Liver (tissue), 9 donors: ENCODE results near the gene EVA1C. TPM values are rescaled to one million over a fixed set of nuclear protein-coding genes. Genes with fewer than 3 reads are reported as not detected.

Source experiments
- DNase-seq: peaks from one replicate; pipeline ENCODE4 v3.0.0-alpha.2; 2017; ENCODE audit warnings: low spot score
- H3K27ac ChIP-seq, 2 donors: one replicate each; pipeline ENCODE4 v1.7.0; 2013; ENCODE audit warnings: inconsistent platforms in 2 of 2, low read length in 2 of 2, control low read depth in 1 of 2, low read depth in 1 of 2, mild to moderate bottlenecking in 1 of 2
- H3K27me3 ChIP-seq, 4 donors: one replicate each; pipeline versions ENCODE4 v1.6.1 to v1.7.0; 2013; ENCODE audit warnings: low read length in 3 of 4, inconsistent platforms in 1 of 4, mild to moderate bottlenecking in 1 of 4, moderate library complexity in 1 of 4; ENCODE audit not compliant: control insufficient read depth in 4 of 4, insufficient read depth in 4 of 4
- H3K36me3 ChIP-seq, 4 donors: one replicate each; pipeline versions ENCODE4 v1.6.1 to v1.7.0; 2013; ENCODE audit warnings: low read length in 3 of 4, mild to moderate bottlenecking in 3 of 4, low read depth in 1 of 4, moderate library complexity in 1 of 4; ENCODE audit not compliant: control insufficient read depth in 4 of 4, insufficient read depth in 3 of 4
- H3K4me1 ChIP-seq, 4 donors: one replicate each; pipeline versions ENCODE4 v1.6.1 to v1.7.0; 2013; ENCODE audit warnings: low read length in 3 of 4, mild to moderate bottlenecking in 3 of 4, moderate library complexity in 1 of 4; ENCODE audit not compliant: control insufficient read depth in 4 of 4, insufficient read depth in 4 of 4
- H3K4me3 ChIP-seq, 3 donors: one replicate each; pipeline versions ENCODE4 v1.6.1 to v1.7.0; 2013; ENCODE audit warnings: low read length in 3 of 3, control low read depth in 1 of 3, low read depth in 1 of 3, mild to moderate bottlenecking in 1 of 3
- H3K9ac ChIP-seq, 2 donors: one replicate each; pipeline ENCODE4 v1.7.0; 2013; ENCODE audit warnings: low read length in 2 of 2, mild to moderate bottlenecking in 2 of 2, moderate library complexity in 2 of 2, control low read depth in 1 of 2, low read depth in 1 of 2
- H3K9me3 ChIP-seq, 4 donors: one replicate each; pipeline versions ENCODE4 v1.6.1 to v1.7.0; 2013; ENCODE audit warnings: low read length in 3 of 4; ENCODE audit not compliant: control insufficient read depth in 4 of 4
- EGR1 ChIP-seq, 2 donors: IDR thresholded peaks; 2 replicates each; pipeline ENCODE4 v1.6.1; 2016 to 2018; ENCODE audit warnings: antibody characterized with exemption in 2 of 2, low read depth in 2 of 2
- FOXA1 ChIP-seq: IDR thresholded peaks from 2 replicates; pipeline ENCODE4 v1.6.1; 2016; ENCODE audit warnings: antibody characterized with exemption
- FOXA2 ChIP-seq: IDR thresholded peaks from 2 replicates; pipeline ENCODE4 v1.6.1; 2016; ENCODE audit warnings: antibody characterized with exemption
- GABPA ChIP-seq, 2 donors: IDR thresholded peaks in 1 of 2; conservative IDR thresholded peaks in 1 of 2; 2 replicates each; pipeline ENCODE4 v1.6.1; 2016; ENCODE audit warnings: antibody characterized with exemption in 2 of 2, mild to moderate bottlenecking in 1 of 2, moderate library complexity in 1 of 2
- HNF4A ChIP-seq, 2 donors: conservative IDR thresholded peaks; 2 replicates each; pipeline ENCODE4 v1.6.1; 2016; ENCODE audit warnings: antibody characterized with exemption in 2 of 2, mild to moderate bottlenecking in 2 of 2
- HNF4G ChIP-seq: IDR thresholded peaks from 2 replicates; pipeline ENCODE4 v1.6.1; 2016; ENCODE audit warnings: antibody characterized with exemption
- RXRA ChIP-seq, 2 donors: IDR thresholded peaks; 2 replicates each; pipeline ENCODE4 v1.6.1; 2017 to 2018; ENCODE audit warnings: antibody characterized with exemption in 2 of 2, mild to moderate bottlenecking in 1 of 2
- SP1 ChIP-seq: IDR thresholded peaks from 2 replicates; pipeline ENCODE4 v1.6.1; 2018; ENCODE audit warnings: antibody characterized with exemption, mild to moderate bottlenecking
- TAF1 ChIP-seq: conservative IDR thresholded peaks from 2 replicates; pipeline ENCODE4 v1.6.1; 2016; ENCODE audit warnings: antibody characterized with exemption, mild to moderate bottlenecking
- WGBS: extraction: QIAGEN DNeasy Blood & Tissue Kit; methylation state at CpG from one replicate; pipeline ENCODE4 v1.1.7; 2013; 5-methylcytosine and 5-hydroxymethylcytosine counted together
- polyA plus RNA-seq, 2 donors: library from polyadenylated mRNA; stranded (reverse) in 1 of 2; unstranded in 1 of 2; fragments of 200-250 nt in 1 of 2; fragments of >200 nt in 1 of 2; fragmentation: Nextera tagmentation in 1 of 2; extraction: Ambion mirVana in 1 of 2; gene quantifications; one replicate each; pipeline versions ENCODE4 v1.2.1 to v1.2.3, GENCODE V29; 2013 to 2015
- total RNA-seq, 2 donors: library from RNA; depleted of rRNA; stranded (reverse); fragments of >200 nt; gene quantifications; one replicate each; pipeline ENCODE4 v1.2.3, GENCODE V29; 2014
- TF ChIP-seq, protein P1 (sequence below): IDR thresholded peaks from 2 replicates; pipeline ENCODE4 v1.6.1; 2016; ENCODE audit warnings: antibody characterized with exemption
- TF ChIP-seq, protein P2 (sequence below): IDR thresholded peaks from 2 replicates; pipeline ENCODE4 v1.6.1; 2016; ENCODE audit warnings: antibody characterized with exemption
- TF ChIP-seq, protein P3 (sequence below): IDR thresholded peaks from 2 replicates; pipeline ENCODE4 v1.6.1; 2016; ENCODE audit warnings: antibody characterized with exemption
- TF ChIP-seq, protein P4 (sequence below): IDR thresholded peaks from 2 replicates; pipeline ENCODE4 v1.6.1; 2016; ENCODE audit warnings: antibody characterized with exemption, mild to moderate bottlenecking
- donor health status: healthy.
- donor health status: healthy.
- donor health status: healthy.
- donor health status: healthy.
- donor health status: healthy.

The EVA1C gene
- total and polyA plus RNA-seq, 4 donors = 0.47 to 3.3 (median 2.4) TPM

DNA sequence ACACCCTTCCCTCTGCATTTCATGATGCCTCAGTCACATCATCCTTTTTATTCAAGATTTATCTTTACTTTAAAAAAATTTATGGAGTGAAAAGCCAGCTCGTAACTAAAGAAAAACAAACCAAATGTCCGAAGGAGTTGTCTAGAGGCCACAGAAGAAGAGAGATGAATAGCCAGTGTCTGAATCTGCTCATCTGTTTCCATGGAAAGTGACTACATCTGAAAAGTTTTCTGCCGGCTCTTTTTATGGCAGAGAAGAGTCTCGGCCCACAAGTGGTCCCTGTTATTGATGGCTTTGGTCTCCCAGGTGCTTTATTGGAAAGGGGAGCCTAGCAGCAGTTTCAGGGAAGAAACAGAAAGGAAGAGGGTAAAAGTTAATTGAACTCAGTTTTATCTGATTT, 5.6 kb downstream of the EVA1C start:
- H3K9ac ChIP-seq = no peak overlapping the region
- WGBS = 90% methylated on average over 4 of the region's 4 CpGs
- no peak for DNase-seq
- no peak overlapping the region for H3K4me3 ChIP-seq
- H3K9me3 ChIP-seq = no peaks in the 10 kb centered on the region
- no peaks in the 10 kb centered on the region for H3K27me3 ChIP-seq
- H3K4me1 ChIP-seq = no peaks in the 10 kb centered on the region
- H3K36me3 ChIP-seq = no peaks in the 10 kb centered on the region
- no peak overlapping the region for H3K27ac ChIP-seq
- TF ChIP-seq, protein P1, sequence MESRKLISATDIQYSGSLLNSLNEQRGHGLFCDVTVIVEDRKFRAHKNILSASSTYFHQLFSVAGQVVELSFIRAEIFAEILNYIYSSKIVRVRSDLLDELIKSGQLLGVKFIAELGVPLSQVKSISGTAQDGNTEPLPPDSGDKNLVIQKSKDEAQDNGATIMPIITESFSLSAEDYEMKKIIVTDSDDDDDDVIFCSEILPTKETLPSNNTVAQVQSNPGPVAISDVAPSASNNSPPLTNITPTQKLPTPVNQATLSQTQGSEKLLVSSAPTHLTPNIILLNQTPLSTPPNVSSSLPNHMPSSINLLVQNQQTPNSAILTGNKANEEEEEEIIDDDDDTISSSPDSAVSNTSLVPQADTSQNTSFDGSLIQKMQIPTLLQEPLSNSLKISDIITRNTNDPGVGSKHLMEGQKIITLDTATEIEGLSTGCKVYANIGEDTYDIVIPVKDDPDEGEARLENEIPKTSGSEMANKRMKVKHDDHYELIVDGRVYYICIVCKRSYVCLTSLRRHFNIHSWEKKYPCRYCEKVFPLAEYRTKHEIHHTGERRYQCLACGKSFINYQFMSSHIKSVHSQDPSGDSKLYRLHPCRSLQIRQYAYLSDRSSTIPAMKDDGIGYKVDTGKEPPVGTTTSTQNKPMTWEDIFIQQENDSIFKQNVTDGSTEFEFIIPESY = no peak
- TF ChIP-seq EGR1 (IDR thresholded peaks at IDR 0.05; ENCODE audit: low read depth in 2 of 2) (no peak), RXRA (IDR thresholded peaks at IDR 0.05) (no peak), FOXA2 (no peak), FOXA1 (no peak), HNF4G (no peak), TAF1 (no peak), SP1 (no peak)
- TF ChIP-seq, protein P2, sequence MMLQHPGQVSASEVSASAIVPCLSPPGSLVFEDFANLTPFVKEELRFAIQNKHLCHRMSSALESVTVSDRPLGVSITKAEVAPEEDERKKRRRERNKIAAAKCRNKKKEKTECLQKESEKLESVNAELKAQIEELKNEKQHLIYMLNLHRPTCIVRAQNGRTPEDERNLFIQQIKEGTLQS = no peak
- TF ChIP-seq, protein P3, sequence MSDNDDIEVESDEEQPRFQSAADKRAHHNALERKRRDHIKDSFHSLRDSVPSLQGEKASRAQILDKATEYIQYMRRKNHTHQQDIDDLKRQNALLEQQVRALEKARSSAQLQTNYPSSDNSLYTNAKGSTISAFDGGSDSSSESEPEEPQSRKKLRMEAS = no peak
- TF ChIP-seq, protein P4, sequence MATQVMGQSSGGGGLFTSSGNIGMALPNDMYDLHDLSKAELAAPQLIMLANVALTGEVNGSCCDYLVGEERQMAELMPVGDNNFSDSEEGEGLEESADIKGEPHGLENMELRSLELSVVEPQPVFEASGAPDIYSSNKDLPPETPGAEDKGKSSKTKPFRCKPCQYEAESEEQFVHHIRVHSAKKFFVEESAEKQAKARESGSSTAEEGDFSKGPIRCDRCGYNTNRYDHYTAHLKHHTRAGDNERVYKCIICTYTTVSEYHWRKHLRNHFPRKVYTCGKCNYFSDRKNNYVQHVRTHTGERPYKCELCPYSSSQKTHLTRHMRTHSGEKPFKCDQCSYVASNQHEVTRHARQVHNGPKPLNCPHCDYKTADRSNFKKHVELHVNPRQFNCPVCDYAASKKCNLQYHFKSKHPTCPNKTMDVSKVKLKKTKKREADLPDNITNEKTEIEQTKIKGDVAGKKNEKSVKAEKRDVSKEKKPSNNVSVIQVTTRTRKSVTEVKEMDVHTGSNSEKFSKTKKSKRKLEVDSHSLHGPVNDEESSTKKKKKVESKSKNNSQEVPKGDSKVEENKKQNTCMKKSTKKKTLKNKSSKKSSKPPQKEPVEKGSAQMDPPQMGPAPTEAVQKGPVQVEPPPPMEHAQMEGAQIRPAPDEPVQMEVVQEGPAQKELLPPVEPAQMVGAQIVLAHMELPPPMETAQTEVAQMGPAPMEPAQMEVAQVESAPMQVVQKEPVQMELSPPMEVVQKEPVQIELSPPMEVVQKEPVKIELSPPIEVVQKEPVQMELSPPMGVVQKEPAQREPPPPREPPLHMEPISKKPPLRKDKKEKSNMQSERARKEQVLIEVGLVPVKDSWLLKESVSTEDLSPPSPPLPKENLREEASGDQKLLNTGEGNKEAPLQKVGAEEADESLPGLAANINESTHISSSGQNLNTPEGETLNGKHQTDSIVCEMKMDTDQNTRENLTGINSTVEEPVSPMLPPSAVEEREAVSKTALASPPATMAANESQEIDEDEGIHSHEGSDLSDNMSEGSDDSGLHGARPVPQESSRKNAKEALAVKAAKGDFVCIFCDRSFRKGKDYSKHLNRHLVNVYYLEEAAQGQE = no peak

DNA sequence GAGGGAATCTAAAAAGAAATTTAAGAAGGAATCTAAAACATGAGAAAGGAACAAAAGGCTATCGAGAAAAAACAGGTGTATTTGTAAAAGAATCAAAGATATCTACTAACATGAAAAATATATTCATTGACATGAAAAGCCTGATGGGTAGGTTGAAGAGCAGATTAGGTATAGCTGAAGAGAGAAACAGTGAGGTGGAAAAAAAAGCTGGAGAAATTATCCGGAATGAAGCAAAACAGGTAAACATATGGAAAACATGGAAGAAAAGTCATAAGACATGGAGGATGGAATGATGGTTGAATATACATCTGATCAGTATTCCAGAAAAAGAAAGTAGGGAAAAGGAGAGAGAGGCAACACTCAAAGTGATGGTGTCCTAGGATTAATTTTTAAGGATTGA, 9.6 kb downstream of the EVA1C start:
- Histone ChIP-seq H3K36me3 (no peaks in the 10 kb centered on the region), H3K4me1 (no peaks in the 10 kb centered on the region), H3K4me3 (no peak overlapping the region), H3K27me3 (no peaks in the 10 kb centered on the region), H3K9me3 (no peaks in the 10 kb centered on the region), H3K27ac (no peak overlapping the region), H3K9ac (no peak overlapping the region)
- DNase-seq = no peak
- TF ChIP-seq EGR1 (IDR thresholded peaks at IDR 0.05; ENCODE audit: low read depth in 2 of 2) (no peak), GABPA (IDR thresholded peaks at IDR 0.05 in 1 of 2, conservative IDR thresholded peaks at IDR 0.05 in 1 of 2) (no peak), HNF4A (conservative IDR thresholded peaks at IDR 0.05) (no peak)
- 97% methylated on average over 2 of the region's 2 CpGs for WGBS
